ENCODE data around the gene ENOX1.

- TF ChIP-seq CTCF (tag by site-specific recombination; IDR thresholded peaks at IDR 0.05) (no peak), ELK4 (IDR thresholded peaks at IDR 0.05; ENCODE audit: borderline replicate concordance, low read depth, low read length) (no peak), ZNF501 (tag by site-specific recombination; IDR thresholded peaks at IDR 0.05) (no peak), SP7 (tag by site-specific recombination; IDR thresholded peaks at IDR 0.05) (no peak), PATZ1 (tag by site-specific recombination; IDR thresholded peaks at IDR 0.05) (no peak), ZNF521 (tag by site-specific recombination; IDR thresholded peaks at IDR 0.05) (no peak)
Observed at GRCh38 chr13:43193789-43194420, 592.9 kb downstream of the ENOX1 start.

Data from HEK293 (cell line).